ENCODE measurements around the gene CACNA1C. TPM values are rescaled to one million over a fixed set of nuclear protein-coding genes. Genes with fewer than 3 reads are reported as not detected.

Gene CACNA1C
- total and polyA plus RNA-seq, 2 donors from 2014 or later: 1.6 to 17.4 TPM

GRCh38 chr12:2479851-2480535 lies 427.2 kb downstream of the CACNA1C start:
- no peak overlapping the region for H3K4me3 ChIP-seq (ENCODE audit: low read length in 3 of 3)
- no peaks in the 10 kb centered on the region for H3K27me3 ChIP-seq (ENCODE audit: control insufficient read depth, insufficient read depth, low read length)
- DNase-seq (no peak), FAIRE-seq (no peak)
- no peak overlapping the region for H3K27ac ChIP-seq (ENCODE audit: low read depth in 2 of 2, low read length in 2 of 2)
- TF ChIP-seq CTCF (IDR thresholded peaks at IDR 0.05; ENCODE audit: borderline replicate concordance, extremely low read depth, insufficient read depth): no peak
- H3K9me3 ChIP-seq (ENCODE audit: control insufficient read depth in 2 of 3, insufficient read depth in 1 of 3, low read length in 3 of 3): no peaks in the 10 kb centered on the region
- no peaks in the 10 kb centered on the region for H3K36me3 ChIP-seq (ENCODE audit: control insufficient read depth in 2 of 3, insufficient read depth in 3 of 3, low read length in 3 of 3)
- intact Hi-C loops (cut with DNase I): no loop called here
- H3K9ac ChIP-seq (ENCODE audit: low read length in 3 of 3): no peak overlapping the region
- H3K4me1 ChIP-seq (ENCODE audit: control insufficient read depth in 2 of 3, insufficient read depth in 2 of 3, low read depth in 1 of 3, low read length in 3 of 3): no peaks in the 10 kb centered on the region

- TF ChIP-seq CTCF (IDR thresholded peaks at IDR 0.05; ENCODE audit: borderline replicate concordance, extremely low read depth, insufficient read depth): no peak
- no peaks in the 10 kb centered on the region for H3K9me3 ChIP-seq (ENCODE audit: control insufficient read depth in 2 of 3, insufficient read depth in 1 of 3, low read length in 3 of 3)
- no peak overlapping the region for H3K27ac ChIP-seq (ENCODE audit: low read depth in 2 of 2, low read length in 2 of 2)
- H3K9ac ChIP-seq (ENCODE audit: low read length in 3 of 3): no peak overlapping the region
- DNase-seq (no peak), FAIRE-seq (no peak)
- intact Hi-C loops (cut with DNase I): no loop called here
- H3K4me1 ChIP-seq (ENCODE audit: control insufficient read depth in 2 of 3, insufficient read depth in 2 of 3, low read depth in 1 of 3, low read length in 3 of 3): no peaks in the 10 kb centered on the region
- no peaks in the 10 kb centered on the region for H3K36me3 ChIP-seq (ENCODE audit: control insufficient read depth in 2 of 3, insufficient read depth in 3 of 3, low read length in 3 of 3)
- no peak overlapping the region for H3K4me3 ChIP-seq (ENCODE audit: low read length in 3 of 3)
- no peaks in the 10 kb centered on the region for H3K27me3 ChIP-seq (ENCODE audit: control insufficient read depth, insufficient read depth, low read length)
Observed at GRCh38 chr12:2481346-2481745, 428.6 kb downstream of the CACNA1C start.

GRCh38 chr12:2481951-2482350 lies 429.2 kb downstream of the CACNA1C start:
- FAIRE-seq: no peak
- no peak overlapping the region for H3K4me3 ChIP-seq (ENCODE audit: low read length in 3 of 3)
- H3K9me3 ChIP-seq (ENCODE audit: control insufficient read depth in 2 of 3, insufficient read depth in 1 of 3, low read length in 3 of 3): no peaks in the 10 kb centered on the region
- H3K36me3 ChIP-seq (ENCODE audit: control insufficient read depth in 2 of 3, insufficient read depth in 3 of 3, low read length in 3 of 3): no peaks in the 10 kb centered on the region
- no peaks in the 10 kb centered on the region for H3K27me3 ChIP-seq (ENCODE audit: control insufficient read depth, insufficient read depth, low read length)
- H3K4me1 ChIP-seq (ENCODE audit: control insufficient read depth in 2 of 3, insufficient read depth in 2 of 3, low read depth in 1 of 3, low read length in 3 of 3): no peaks in the 10 kb centered on the region
- intact Hi-C loops (cut with DNase I): no loop called here
- no peak overlapping the region for H3K27ac ChIP-seq (ENCODE audit: low read depth in 2 of 2, low read length in 2 of 2)
- DNase-seq: no peak
- no peak for TF ChIP-seq CTCF (IDR thresholded peaks at IDR 0.05; ENCODE audit: borderline replicate concordance, extremely low read depth, insufficient read depth)
- no peak overlapping the region for H3K9ac ChIP-seq (ENCODE audit: low read length in 3 of 3)
